BLaER1 (cell line): Measurements from ENCODE around the gene FTH1.
"Not testable (repeated sequence)": the region's sequence is repeated elsewhere in the genome, so short reads cannot be mapped to it uniquely, and the experiment has no call there.

Experiments used
- H3K27ac ChIP-seq: shearing (Covaris generic); formaldehyde crosslinking; 2 replicates; pipeline ENCODE4 v1.8.1; 2022
- H3K27me3 ChIP-seq: shearing (Covaris generic); formaldehyde crosslinking; 2 replicates; pipeline ENCODE4 v1.8.1; 2022
- H3K36me3 ChIP-seq: shearing (Covaris generic); formaldehyde crosslinking; 2 replicates; pipeline ENCODE4 v1.8.1; 2022
- H3K4me1 ChIP-seq: shearing (Covaris generic); formaldehyde crosslinking; 2 replicates; pipeline ENCODE4 v1.8.1; 2022
- H3K4me2 ChIP-seq: shearing (Covaris generic); formaldehyde crosslinking; 2 replicates; pipeline ENCODE4 v1.8.1; 2022
- H3K4me3 ChIP-seq: shearing (Covaris generic); formaldehyde crosslinking; 2 replicates; pipeline ENCODE4 v1.8.1; 2022
- H3K9ac ChIP-seq: shearing (Covaris generic); formaldehyde crosslinking; 2 replicates; pipeline ENCODE4 v1.8.1; 2022
- H3K9me3 ChIP-seq: shearing (Covaris generic); formaldehyde crosslinking; 2 replicates; pipeline ENCODE4 v1.8.1; 2022
- H4K20me1 ChIP-seq: shearing (Covaris generic); formaldehyde crosslinking; 2 replicates; pipeline ENCODE4 v1.8.1; 2022
- Cebpa-rat ChIP-seq: shearing (Covaris generic); IDR thresholded peaks from 2 replicates; pipeline ENCODE4 v1.8.1; 2022

The FTH1 gene

DNA sequence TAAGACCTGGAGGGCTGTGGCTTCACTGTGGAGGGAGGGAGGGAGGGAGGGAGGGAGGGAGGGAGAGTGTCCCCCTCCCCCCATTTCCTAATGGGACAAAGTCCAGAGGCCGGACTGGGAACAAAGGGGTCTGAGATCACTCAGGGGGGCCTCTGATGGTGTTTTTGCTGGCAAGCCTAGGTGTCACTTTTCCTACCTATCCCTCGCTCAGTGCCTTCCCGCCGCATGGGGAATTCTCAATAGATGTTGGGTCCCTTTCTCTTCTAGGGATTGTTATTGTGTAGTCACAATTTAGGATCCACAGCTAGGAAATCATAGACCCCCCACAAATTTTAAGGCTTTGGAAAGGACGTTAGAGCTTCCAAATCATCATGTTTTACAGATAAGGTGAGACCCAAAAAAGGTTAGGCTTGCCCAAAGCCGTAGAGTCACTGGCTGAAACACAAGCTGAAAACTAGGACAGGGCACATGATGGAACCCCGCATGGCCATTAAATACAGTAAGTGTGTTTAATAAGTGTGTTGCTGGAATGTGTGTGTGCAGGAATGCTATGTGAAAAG, 4.8 kb upstream of the FTH1 start:
- TF ChIP-seq Cebpa-rat = no peak
- H3K9me3 ChIP-seq = no peaks in the 10 kb centered on the region
- H3K4me2 ChIP-seq = peak overlapping the region; percentile 85
- H3K36me3 ChIP-seq = no peaks in the 10 kb centered on the region
- H3K4me3 ChIP-seq = no peak overlapping the region
- H3K9ac ChIP-seq = peak overlapping the region; percentile 27; the same call in 1 of the 2 replicates
- H3K27ac ChIP-seq = peak overlapping the region; percentile 21; the same call in 1 of the 2 replicates
- H3K4me1 ChIP-seq = peaks cover 77% of the 10 kb centered on the region
- no peaks in the 10 kb centered on the region; the same call in none of the 2 replicates for H3K27me3 ChIP-seq
- H4K20me1 ChIP-seq = peaks cover under 1% of the 10 kb centered on the region; the same call in 1 of the 2 replicates

GRCh38 chr11:61971248-61972111, 4.0 kb upstream of the FTH1 start:
- Histone ChIP-seq H4K20me1 (peaks cover 8% of the 10 kb centered on the region), H3K4me3 (peak overlapping the region; percentile 45), H3K9me3 (no peaks in the 10 kb centered on the region), H3K9ac (peak overlapping the region; percentile 26; the same call in 1 of the 2 replicates), H3K36me3 (no peaks in the 10 kb centered on the region), H3K27ac (peak overlapping the region; percentile 67), H3K4me2 (peak overlapping the region; percentile 85), H3K27me3 (no peaks in the 10 kb centered on the region; the same call in none of the 2 replicates), H3K4me1 (peaks cover 73% of the 10 kb centered on the region)
- no peak for TF ChIP-seq Cebpa-rat

DNA sequence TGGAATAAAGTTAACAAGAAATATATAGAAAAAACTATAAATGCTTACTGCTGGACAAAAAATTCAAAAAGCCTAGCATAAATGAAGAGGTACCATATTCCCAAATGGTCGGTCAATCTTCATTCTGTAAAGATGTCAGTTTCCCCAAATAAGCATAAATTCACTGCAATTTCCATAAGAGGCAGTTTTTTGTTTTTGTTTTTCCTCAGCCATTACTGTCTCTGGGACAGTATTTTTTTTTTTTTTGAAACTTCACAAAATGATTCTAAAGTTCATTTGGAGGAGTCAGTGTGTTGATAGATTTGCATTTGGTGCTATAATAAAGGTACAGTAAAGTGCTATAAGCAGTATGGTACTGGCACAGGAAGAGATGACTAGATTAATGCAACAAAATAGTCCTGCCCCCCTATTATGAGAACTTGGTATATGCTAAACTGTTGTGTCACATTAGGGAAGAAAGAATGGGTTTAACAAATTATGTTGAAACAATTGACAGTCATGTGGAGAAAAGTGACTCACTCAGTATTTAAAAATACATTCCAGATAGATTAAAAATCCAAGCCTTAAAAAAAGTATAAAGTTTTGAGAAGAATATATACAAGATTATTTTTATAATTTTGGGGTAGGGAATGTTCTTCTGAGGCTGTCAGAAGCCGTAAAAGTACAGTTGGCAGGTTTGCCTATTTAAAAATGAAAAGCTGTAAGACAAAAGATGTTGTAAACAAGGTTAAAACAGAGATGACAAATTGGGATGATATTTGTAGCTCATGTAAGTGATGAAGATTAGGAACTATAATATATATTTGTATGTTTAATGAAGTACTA, 2.6 kb upstream of the FTH1 start:
- Histone ChIP-seq H3K27me3 (no peaks in the 10 kb centered on the region; the same call in none of the 2 replicates), H3K4me2 (peak overlapping the region; percentile 85), H3K27ac (no peak overlapping the region), H3K4me3 (no peak overlapping the region), H3K9me3 (no peaks in the 10 kb centered on the region), H3K4me1 (peaks cover 74% of the 10 kb centered on the region), H3K36me3 (peaks cover 5% of the 10 kb centered on the region), H3K9ac (no peak overlapping the region), H4K20me1 (peaks cover 22% of the 10 kb centered on the region)
- no peak for TF ChIP-seq Cebpa-rat

DNA sequence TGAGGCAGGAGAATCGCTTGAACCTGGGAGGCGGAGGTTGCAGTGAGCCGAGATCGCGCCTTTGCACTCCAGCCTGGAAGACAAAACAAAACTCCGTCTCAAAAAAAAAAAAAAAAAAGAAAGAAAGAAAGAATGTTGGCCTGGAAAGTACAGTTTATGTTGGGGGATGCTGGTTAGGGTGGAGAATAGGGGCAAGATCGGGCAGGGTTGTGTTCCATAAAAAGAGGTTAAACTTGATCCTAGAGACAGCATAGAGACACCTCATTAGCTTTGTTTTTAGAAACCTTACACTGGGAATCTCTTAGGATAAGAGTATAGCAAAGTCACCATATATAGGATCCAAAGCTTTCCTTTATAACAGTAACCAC, 1.9 kb upstream of the FTH1 start:
- Histone ChIP-seq H3K9ac (no peak overlapping the region), H3K9me3 (no peaks in the 10 kb centered on the region), H3K4me1 (peaks cover 81% of the 10 kb centered on the region), H3K4me3 (no peak overlapping the region), H4K20me1 (peaks cover 29% of the 10 kb centered on the region), H3K36me3 (peaks cover 11% of the 10 kb centered on the region), H3K27ac (no peak overlapping the region), H3K27me3 (no peaks in the 10 kb centered on the region; the same call in 1 of the 2 replicates), H3K4me2 (peak overlapping the region; percentile 96; the same call in 1 of the 2 replicates)
- no peak for TF ChIP-seq Cebpa-rat

DNA sequence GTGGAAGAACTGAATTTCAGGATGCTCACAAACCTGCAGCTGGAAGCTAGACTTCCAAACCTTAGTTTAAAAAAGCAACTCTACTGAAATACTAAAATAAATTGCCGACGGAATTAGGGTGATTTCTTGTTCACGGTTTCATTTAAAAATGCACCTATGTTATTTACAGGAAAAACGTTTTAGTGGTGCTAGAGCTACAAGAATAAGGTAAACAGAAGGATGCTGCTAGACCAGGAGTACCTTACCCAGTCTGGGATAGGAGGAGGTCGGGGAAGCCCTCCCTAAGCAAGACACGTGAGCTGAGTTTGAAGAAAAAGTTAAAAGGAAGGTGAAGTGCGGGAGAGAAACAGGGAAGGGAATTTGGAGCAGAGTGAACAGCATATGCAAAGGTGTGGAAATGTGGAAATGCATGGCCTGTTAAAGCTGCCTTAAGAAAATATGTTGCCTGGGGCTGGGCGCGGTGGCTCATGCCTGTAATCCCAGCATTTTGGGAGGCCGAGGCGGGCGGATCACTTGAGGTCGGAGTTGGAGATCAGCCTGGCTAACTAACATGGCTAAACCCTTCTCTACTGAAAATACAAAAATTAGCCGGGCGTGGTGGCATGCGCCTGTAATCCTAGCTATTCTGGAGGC, 1.4 kb upstream of the FTH1 start:
- no peaks in the 10 kb centered on the region for H3K9me3 ChIP-seq
- peak overlapping the region; percentile 82; the same call in 1 of the 2 replicates for H3K4me3 ChIP-seq
- H3K36me3 ChIP-seq = peaks cover 16% of the 10 kb centered on the region
- peaks cover 82% of the 10 kb centered on the region for H3K4me1 ChIP-seq
- peak overlapping the region; percentile 96 for H3K4me2 ChIP-seq
- no peaks in the 10 kb centered on the region; the same call in 1 of the 2 replicates for H3K27me3 ChIP-seq
- H3K9ac ChIP-seq = peak overlapping the region; percentile 92; the same call in 1 of the 2 replicates
- peaks cover 34% of the 10 kb centered on the region for H4K20me1 ChIP-seq
- TF ChIP-seq Cebpa-rat = no peak
- peak overlapping the region; percentile 94 for H3K27ac ChIP-seq

DNA sequence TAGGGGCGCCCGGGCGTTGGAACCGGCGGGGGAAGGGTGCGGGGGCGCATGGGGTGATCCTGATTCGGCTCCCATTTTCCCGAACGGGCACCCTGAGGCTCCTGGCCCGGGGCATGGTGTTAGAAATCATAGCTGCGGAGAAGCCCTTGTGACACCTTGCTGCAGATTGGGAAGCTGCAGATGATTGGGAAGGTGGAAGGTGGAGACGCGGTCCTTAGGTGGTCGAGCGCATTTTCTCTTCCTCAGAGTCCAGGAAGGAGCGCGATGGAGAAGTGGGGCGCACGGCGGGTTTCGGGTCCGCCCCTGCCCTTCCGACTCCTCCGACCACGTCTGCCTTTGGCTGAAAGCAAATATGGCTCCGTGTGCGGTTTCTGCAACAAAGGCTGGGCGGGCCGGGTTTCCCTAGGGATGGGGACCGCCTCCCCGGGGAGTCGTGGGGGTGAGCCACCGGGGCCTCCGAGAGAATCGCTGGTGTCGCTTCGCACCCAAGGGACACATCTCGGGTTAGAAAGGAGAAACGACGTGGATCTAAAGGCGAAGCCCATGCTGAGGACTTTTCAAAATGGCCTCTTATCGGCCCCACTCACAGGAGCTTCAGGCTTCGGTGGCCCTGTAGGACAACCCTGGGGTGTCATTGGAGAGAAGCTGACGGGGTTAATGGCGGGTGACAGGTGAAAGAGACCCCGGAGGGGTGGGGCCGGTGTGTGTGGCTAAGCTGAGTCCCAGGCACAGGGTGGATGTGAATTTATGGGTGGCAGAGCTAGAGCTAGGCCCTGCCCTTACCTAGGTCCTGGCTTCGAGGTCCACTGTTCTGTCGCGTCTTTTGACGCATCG, 707 bp upstream of the FTH1 start:
- Histone ChIP-seq H3K9ac (peak overlapping the region; percentile 92), H3K4me1 (peaks cover 82% of the 10 kb centered on the region), H3K9me3 (no peaks in the 10 kb centered on the region), H3K36me3 (peaks cover 19% of the 10 kb centered on the region), H3K4me3 (peak overlapping the region; percentile 82), H3K27ac (peak overlapping the region; percentile 94), H4K20me1 (peaks cover 36% of the 10 kb centered on the region), H3K27me3 (no peaks in the 10 kb centered on the region; the same call in 1 of the 2 replicates), H3K4me2 (peak overlapping the region; percentile 96)
- TF ChIP-seq Cebpa-rat = no peak

GRCh38 chr11:61966734-61967115, 709 bp downstream of the FTH1 start:
- Histone ChIP-seq H4K20me1 (peaks cover 36% of the 10 kb centered on the region), H3K27ac (peak overlapping the region; percentile 94), H3K4me3 (peak overlapping the region; percentile 82), H3K4me2 (peak overlapping the region; percentile 96), H3K27me3 (no peaks in the 10 kb centered on the region; the same call in 1 of the 2 replicates), H3K36me3 (peaks cover 25% of the 10 kb centered on the region), H3K4me1 (peaks cover 82% of the 10 kb centered on the region), H3K9ac (peak overlapping the region; percentile 92), H3K9me3 (no peaks in the 10 kb centered on the region)
- no peak for TF ChIP-seq Cebpa-rat

- H3K27ac ChIP-seq, H3K9ac ChIP-seq, H3K9me3 ChIP-seq, H3K27me3 ChIP-seq: not testable (repeated sequence)
- Histone ChIP-seq H3K4me2 (peak overlapping the region; percentile 96), H3K4me3 (peak overlapping the region; percentile 82), H3K36me3 (peaks cover 25% of the 10 kb centered on the region), H4K20me1 (peaks cover 36% of the 10 kb centered on the region), H3K4me1 (peaks cover 63% of the 10 kb centered on the region)
Measured at GRCh38 chr11:61964666-61965271, 2.7 kb downstream of the FTH1 start.
